ENCODE data around the gene SLC9A9.

Gene SLC9A9

GRCh38 chr3:143252931-143253330 lies 595.3 kb downstream of the SLC9A9 start:
- DNase-seq (ENCODE audit: low read depth in 2 of 2), result peak in 1 of 2 experiments; percentile 19

- DNase-seq (ENCODE audit: low read depth in 2 of 2), result no peak
These were observed 599.3 kb downstream of the SLC9A9 start for GRCh38 chr3:143249014-143249413.

GRCh38 chr3:143247073-143247472 lies 601.2 kb downstream of the SLC9A9 start:
- no peak for DNase-seq (ENCODE audit: low read depth in 2 of 2)

GRCh38 chr3:143245692-143246091 lies 602.6 kb downstream of the SLC9A9 start:
- no peak for DNase-seq (ENCODE audit: low read depth in 2 of 2)

- no peak for DNase-seq (ENCODE audit: low read depth in 2 of 2)
These were observed 603.7 kb downstream of the SLC9A9 start for GRCh38 chr3:143244516-143245063.

GRCh38 chr3:143243686-143244085 lies 604.6 kb downstream of the SLC9A9 start:
- DNase-seq (ENCODE audit: low read depth in 2 of 2), result no peak

- DNase-seq (ENCODE audit: low read depth in 2 of 2), result no peak
These were observed 605.6 kb downstream of the SLC9A9 start for GRCh38 chr3:143242691-143243090.

- no peak for DNase-seq (ENCODE audit: low read depth in 2 of 2)
These were observed 606.2 kb downstream of the SLC9A9 start for GRCh38 chr3:143242101-143242500.

- peak in 1 of 2 experiments; percentile 11 for DNase-seq (ENCODE audit: low read depth in 2 of 2)
These were observed 606.8 kb downstream of the SLC9A9 start for GRCh38 chr3:143241481-143241951.

- no peak for DNase-seq (ENCODE audit: low read depth in 2 of 2)
These were observed 607.4 kb downstream of the SLC9A9 start for GRCh38 chr3:143240886-143241285.

- peak; percentile 65 to 69 for DNase-seq (ENCODE audit: low read depth in 2 of 2)
These were observed 609.2 kb downstream of the SLC9A9 start for GRCh38 chr3:143239031-143239430.

GRCh38 chr3:143237077-143237627 lies 611.1 kb downstream of the SLC9A9 start:
- DNase-seq (ENCODE audit: low read depth in 2 of 2), result peak; percentile 25 to 33

GRCh38 chr3:143236226-143236964 lies 611.9 kb downstream of the SLC9A9 start:
- DNase-seq (ENCODE audit: low read depth in 2 of 2), result no peak

- DNase-seq (ENCODE audit: low read depth in 2 of 2), result no peak
These were observed 612.6 kb downstream of the SLC9A9 start for GRCh38 chr3:143235614-143236204.

- DNase-seq (ENCODE audit: low read depth in 2 of 2), result no peak
These were observed 613.7 kb downstream of the SLC9A9 start for GRCh38 chr3:143234526-143234925.

GRCh38 chr3:143232981-143233380 lies 615.3 kb downstream of the SLC9A9 start:
- DNase-seq (ENCODE audit: low read depth in 2 of 2), result no peak

- no peak for DNase-seq (ENCODE audit: low read depth in 2 of 2)
These were observed 619.9 kb downstream of the SLC9A9 start for GRCh38 chr3:143228405-143228804.

- DNase-seq (ENCODE audit: low read depth in 2 of 2), result no peak
These were observed 621.5 kb downstream of the SLC9A9 start for GRCh38 chr3:143226678-143227291.

GRCh38 chr3:143224716-143225115 lies 623.6 kb downstream of the SLC9A9 start:
- DNase-seq (ENCODE audit: low read depth in 2 of 2), result no peak

- no peak for DNase-seq (ENCODE audit: low read depth in 2 of 2)
These were observed 625.3 kb downstream of the SLC9A9 start for GRCh38 chr3:143222981-143223380.

GRCh38 chr3:143222505-143222904 lies 625.8 kb downstream of the SLC9A9 start:
- DNase-seq (ENCODE audit: low read depth in 2 of 2), result no peak

- DNase-seq (ENCODE audit: low read depth in 2 of 2), result no peak
These were observed 626.8 kb downstream of the SLC9A9 start for GRCh38 chr3:143221446-143221845.

Data from fibroblast of skin of left quadriceps (primary cell).